Activated CD8-positive, alpha-beta T cell treated with anti-CD3 and anti-CD28 coated beads for 36 hours (primary cell): ENCODE measurements around the gene SFXN4. TPM values are rescaled to one million over a fixed set of nuclear protein-coding genes. Genes with fewer than 3 reads are reported as not detected.

Source experiments
- ATAC-seq: fragments of 200-7000 bp; cut with Tn5 transposase; one replicate; pipeline ENCODE4 v1.10.0; 2021; ENCODE audit warnings: mild to moderate bottlenecking, moderate library complexity
- CTCF ChIA-PET: fragments of 350-600 bp; sonication (Branson Sonifier 250); formaldehyde crosslinking; loops from one replicate; lab custom pipeline; 2021; ENCODE audit warnings: antibody characterized with exemption; lab: Charles Lee
- POLR2A ChIA-PET: fragments of 350-600 bp; sonication (Branson Sonifier 250); formaldehyde crosslinking; loops from one replicate; lab custom pipeline; 2021; ENCODE audit warnings: antibody characterized with exemption; lab: Charles Lee
- DNase-seq: peaks from one replicate; pipeline ENCODE4 v3.0.0-alpha.2; 2020
- H3K27ac Mint-ChIP-seq: one replicate; pipeline ENCODE4 v1.8.0; 2021; ENCODE audit warnings: mild to moderate bottlenecking, mixed read lengths
- H3K27me3 Mint-ChIP-seq: one replicate; pipeline ENCODE4 v1.8.0; 2021; ENCODE audit warnings: mixed read lengths
- H3K36me3 Mint-ChIP-seq: one replicate; pipeline ENCODE4 v1.8.0; 2021; ENCODE audit warnings: low read depth, mixed read lengths
- H3K4me1 Mint-ChIP-seq: one replicate; pipeline ENCODE4 v1.8.0; 2021; ENCODE audit warnings: low read depth, mixed read lengths
- H3K4me3 Mint-ChIP-seq: one replicate; pipeline ENCODE4 v1.8.0; 2021; ENCODE audit warnings: mild to moderate bottlenecking, moderate library complexity, mixed read lengths
- H3K9me3 Mint-ChIP-seq: one replicate; pipeline ENCODE4 v1.8.0; 2021; ENCODE audit warnings: mixed read lengths
- CTCF ChIP-seq: fragments of 200-600 bp; IDR thresholded peaks from one replicate; pipeline ENCODE4 v1.8.0; 2022; ENCODE audit warnings: antibody characterized with exemption, mild to moderate bottlenecking
- intact Hi-C: fragments of 100-400 bp; cut with micrococcal nuclease; formaldehyde crosslinking; loops from one replicate; pipeline ENCODE4 v1.10.0; 2022
- total RNA-seq, 2 experiments: library from RNA; stranded (reverse); gene quantifications; one replicate each; pipeline ENCODE4 v1.2.3, GENCODE V29; 2021

SFXN4 gene
- total RNA-seq, 2 experiments from 2014 or later, result 45.9 to 50.3 TPM

- Mint-ChIP-seq H3K4me1 (peaks cover 45% of the 10 kb centered on the region), H3K27me3 (no peaks in the 10 kb centered on the region), H3K27ac (peak overlapping the region; percentile 8), H3K9me3 (no peaks in the 10 kb centered on the region), H3K4me3 (no peak overlapping the region), H3K36me3 (peaks cover 50% of the 10 kb centered on the region)
- CTCF ChIA-PET, result interaction anchor here (0.7 kb wide), 1 partner anchor 23 kb away, joined by 3 read pairs; no protein-coding TSS in a partner anchor
- no peak for TF ChIP-seq CTCF
- ATAC-seq (no peak), DNase-seq (no peak)
- intact Hi-C loops, result no loop called here
- POLR2A ChIA-PET, result interaction anchor here (0.6 kb wide), 1 partner anchor 303 kb away, joined by 3 read pairs; no protein-coding TSS in a partner anchor
These were observed 30.0 kb downstream of the SFXN4 start for GRCh38 chr10:119135513-119135881.

- intact Hi-C loops, result no loop called here
- CTCF ChIA-PET, result no interaction called here
- Mint-ChIP-seq H3K4me3 (no peak overlapping the region), H3K4me1 (peaks cover 45% of the 10 kb centered on the region), H3K36me3 (peaks cover 52% of the 10 kb centered on the region), H3K27me3 (no peaks in the 10 kb centered on the region), H3K9me3 (no peaks in the 10 kb centered on the region), H3K27ac (peak overlapping the region; percentile 84)
- ATAC-seq, result peak; percentile 11
- DNase-seq, result peak; percentile 73
- TF ChIP-seq CTCF, result no peak
- POLR2A ChIA-PET, result no interaction called here
These were observed 31.6 kb downstream of the SFXN4 start for GRCh38 chr10:119133949-119134348.

- ATAC-seq, result no peak
- TF ChIP-seq CTCF, result no peak
- peak overlapping the region; percentile 99 for H3K27ac Mint-ChIP-seq
- peaks cover 40% of the 10 kb centered on the region for H3K4me1 Mint-ChIP-seq
- no peaks in the 10 kb centered on the region for H3K27me3 Mint-ChIP-seq
- peak overlapping the region; percentile 80 for H3K4me3 Mint-ChIP-seq
- H3K9me3 Mint-ChIP-seq, result no peaks in the 10 kb centered on the region
- CTCF ChIA-PET, result interaction anchor here (0.9 to 2.0 kb wide), 5 partner anchors 18 to 32 kb away, joined by 3 to 11 read pairs (median 5); partner anchors contain the start of gene DENND10
- POLR2A ChIA-PET, result interaction anchor here (0.9 to 2.9 kb wide), 14 partner anchors 9 to 409 kb away, joined by 3 to 20 read pairs (median 6); partner anchors contain the start of genes DENND10, EIF3A, GRK5 and PRDX3
- H3K36me3 Mint-ChIP-seq, result peaks cover 50% of the 10 kb centered on the region
- intact Hi-C loops, result no loop called here
- DNase-seq, result no peak
These were observed 32.8 kb downstream of the SFXN4 start for GRCh38 chr10:119132521-119133345.

- Mint-ChIP-seq H3K4me3 (peak overlapping the region; percentile 80), H3K36me3 (peaks cover 50% of the 10 kb centered on the region), H3K4me1 (peaks cover 40% of the 10 kb centered on the region), H3K9me3 (no peaks in the 10 kb centered on the region), H3K27ac (peak overlapping the region; percentile 99), H3K27me3 (no peaks in the 10 kb centered on the region)
- ChIA-PET POLR2A (interaction anchor here (0.6 to 2.9 kb wide), 23 partner anchors 8 to 411 kb away, joined by 3 to 20 read pairs (median 5); partner anchors contain the start of genes DENND10, EIF3A, GRK5 and PRDX3), CTCF (interaction anchor here (0.9 to 2.0 kb wide), 6 partner anchors 11 to 33 kb away, joined by 3 to 11 read pairs (median 5); partner anchors contain the start of gene DENND10)
- DNase-seq (peak; percentile 80), ATAC-seq (peak; percentile 90)
- TF ChIP-seq CTCF, result no peak
- intact Hi-C loops, result no loop called here
These were observed 33.8 kb downstream of the SFXN4 start for GRCh38 chr10:119131512-119132240.
